ENCODE results near the gene HUNK. TPM values are rescaled to one million over a fixed set of nuclear protein-coding genes. Genes with fewer than 3 reads are reported as not detected.
A peak's percentile ranks its signal among the peaks of the same experiment; 100 is the strongest.

The HUNK gene
- total RNA-seq, 6 experiments from 2014 or later: 0.12 to 0.64 (median 0.32) TPM

GRCh38 chr21:31846690-31847089 is 26.1 kb upstream of the HUNK start:
- 60% methylated on average over 1 of the region's 1 CpG for WGBS (ENCODE audit: insufficient coverage, low coverage, low lambda C conversion rate, missing lambda C conversion rate)

GRCh38 chr21:31847761-31848160 is 25.1 kb upstream of the HUNK start:
- Histone ChIP-seq H3K4me3 (no peak overlapping the region), H3K27me3 (no peaks in the 10 kb centered on the region), H3K4me1 (no peaks in the 10 kb centered on the region), H3K36me3 (no peaks in the 10 kb centered on the region), H3K9me3 (no peaks in the 10 kb centered on the region), H3K27ac (no peak overlapping the region)
- WGBS (ENCODE audit: insufficient coverage, low coverage, low lambda C conversion rate, missing lambda C conversion rate): 69% methylated on average over 3 of the region's 3 CpGs
- ATAC-seq (no peak), DNase-seq (no peak)
- TF ChIP-seq CTCF (IDR thresholded peaks at IDR 0.05) (no peak), POLR2A (IDR thresholded peaks at IDR 0.05) (no peak)
- intact Hi-C loops (cut with DNase I): no loop called here

More at GRCh38 chr21:31846690-31847089, 26.1 kb upstream of the HUNK start:
- Histone ChIP-seq H3K4me3 (no peak overlapping the region), H3K27ac (no peak overlapping the region), H3K36me3 (no peaks in the 10 kb centered on the region), H3K27me3 (no peaks in the 10 kb centered on the region), H3K4me1 (no peaks in the 10 kb centered on the region), H3K9me3 (no peaks in the 10 kb centered on the region)
- peak in 1 of 4 donors; percentile 39 for ATAC-seq
- TF ChIP-seq POLR2A (IDR thresholded peaks at IDR 0.05) (no peak), CTCF (IDR thresholded peaks at IDR 0.05) (no peak)
- DNase-seq: no peak
- intact Hi-C loops (cut with DNase I): no loop called here

- H3K4me1 ChIP-seq: no peaks in the 10 kb centered on the region
- no peaks in the 10 kb centered on the region for H3K36me3 ChIP-seq
- TF ChIP-seq CTCF (IDR thresholded peaks at IDR 0.05): no peak
- TF ChIP-seq POLR2A (IDR thresholded peaks at IDR 0.05): no peak
- DNase-seq: no peak
- H3K4me3 ChIP-seq: no peak overlapping the region
- ATAC-seq: no peak
- intact Hi-C loops (cut with DNase I): no loop called here
- 79% methylated on average over 4 of the region's 4 CpGs for WGBS (ENCODE audit: insufficient coverage, low coverage, low lambda C conversion rate, missing lambda C conversion rate)
- H3K9me3 ChIP-seq: no peaks in the 10 kb centered on the region
- no peaks in the 10 kb centered on the region for H3K27me3 ChIP-seq
- no peak overlapping the region for H3K27ac ChIP-seq
Observed at GRCh38 chr21:31848326-31848985, 24.4 kb upstream of the HUNK start.

- intact Hi-C loops (cut with DNase I): no loop called here
Observed at GRCh38 chr21:31850886-31851285, 21.9 kb upstream of the HUNK start.

More at GRCh38 chr21:31850886-31851285, 21.9 kb upstream of the HUNK start:
- WGBS (ENCODE audit: insufficient coverage, low coverage, low lambda C conversion rate, missing lambda C conversion rate): 67% methylated on average over 4 of the region's 7 CpGs
- Histone ChIP-seq H3K27me3 (no peaks in the 10 kb centered on the region), H3K9me3 (no peaks in the 10 kb centered on the region), H3K4me1 (no peaks in the 10 kb centered on the region), H3K36me3 (no peaks in the 10 kb centered on the region), H3K27ac (no peak overlapping the region), H3K4me3 (no peak overlapping the region)
- TF ChIP-seq POLR2A (IDR thresholded peaks at IDR 0.05) (no peak), CTCF (IDR thresholded peaks at IDR 0.05) (no peak)
- ATAC-seq (no peak), DNase-seq (no peak)

Data from right lobe of liver (tissue), 6 donors.